DOHH2 (cell line): Measurements from ENCODE around the gene FAM111A.

Experiments
- H3F3A ChIP-seq: fragments of 200-600 bp; sonication (generic), shearing (Covaris generic); 2 replicates; pipeline ENCODE4 v1.6.0; 2016; ENCODE audit warnings: antibody characterized with exemption, mild to moderate bottlenecking; ENCODE audit not compliant: control insufficient read depth, insufficient read depth
- H3K27ac ChIP-seq: fragments of 200-600 bp; sonication (generic); 2 replicates; pipeline ENCODE4 v1.5.1; 2014; ENCODE audit warnings: low read depth, mild to moderate bottlenecking, low read length, moderate library complexity
- H3K27me3 ChIP-seq: fragments of 200-600 bp; sonication (generic); 2 replicates; pipeline ENCODE4 v1.6.1; 2014; ENCODE audit warnings: mild to moderate bottlenecking, low read length, mixed read lengths; ENCODE audit not compliant: control insufficient read depth
- H3K36me3 ChIP-seq: fragments of 200-600 bp; sonication (generic); 2 replicates; pipeline ENCODE4 v1.6.1; 2014; ENCODE audit warnings: mild to moderate bottlenecking, low read length, moderate library complexity, mixed read lengths; ENCODE audit not compliant: control insufficient read depth
- H3K4me1 ChIP-seq: fragments of 200-600 bp; sonication (generic); 2 replicates; pipeline ENCODE4 v1.6.1; 2014; ENCODE audit warnings: mild to moderate bottlenecking, low read length, mixed read lengths; ENCODE audit not compliant: control insufficient read depth
- H3K4me2 ChIP-seq: fragments of 200-600 bp; sonication (generic); 2 replicates; pipeline ENCODE4 v1.6.0; 2014; ENCODE audit warnings: mild to moderate bottlenecking, low read length, moderate library complexity
- H3K4me3 ChIP-seq: fragments of 200-600 bp; sonication (generic); 2 replicates; pipeline ENCODE4 v1.5.1; 2014; ENCODE audit warnings: mild to moderate bottlenecking, low read length, mixed read lengths
- H3K79me2 ChIP-seq: fragments of 200-600 bp; sonication (generic); 2 replicates; pipeline ENCODE4 v1.6.1; 2014; ENCODE audit warnings: mild to moderate bottlenecking, low read length, mixed read lengths; ENCODE audit not compliant: control insufficient read depth
- H3K9me2 ChIP-seq: fragments of 200-600 bp; sonication (generic); replicated peaks from 2 replicates; pipeline ENCODE4 v1.6.1; 2014; ENCODE audit warnings: mild to moderate bottlenecking, low read length, mixed read lengths; ENCODE audit not compliant: control insufficient read depth
- H3K9me3 ChIP-seq: fragments of 200-600 bp; sonication (generic); 2 replicates; pipeline ENCODE4 v1.6.1; 2014; ENCODE audit warnings: antibody characterized with exemption, low read length, mixed read lengths; ENCODE audit not compliant: control insufficient read depth, insufficient read depth
- H4K20me1 ChIP-seq: fragments of 200-600 bp; sonication (generic); 2 replicates; pipeline ENCODE4 v1.6.0; 2014; ENCODE audit warnings: low read depth, mild to moderate bottlenecking, antibody characterized with exemption, low read length, moderate library complexity; ENCODE audit not compliant: control insufficient read depth, insufficient read depth
- CTCF ChIP-seq: fragments of 200-600 bp; sonication (generic); IDR thresholded peaks from one replicate; pipeline ENCODE4 v1.5.1; 2014; ENCODE audit warnings: antibody characterized with exemption, mild to moderate bottlenecking, low read depth, low read length; ENCODE audit not compliant: poor library complexity, severe bottlenecking
- EZH2phosphoT487 ChIP-seq: fragments of 200-600 bp; sonication (generic); IDR thresholded peaks from 2 replicates; pipeline ENCODE4 v1.6.1; 2017; ENCODE audit warnings: borderline replicate concordance, mild to moderate bottlenecking, antibody characterized with exemption, low read length, moderate library complexity, mixed read lengths

The FAM111A gene

DNA sequence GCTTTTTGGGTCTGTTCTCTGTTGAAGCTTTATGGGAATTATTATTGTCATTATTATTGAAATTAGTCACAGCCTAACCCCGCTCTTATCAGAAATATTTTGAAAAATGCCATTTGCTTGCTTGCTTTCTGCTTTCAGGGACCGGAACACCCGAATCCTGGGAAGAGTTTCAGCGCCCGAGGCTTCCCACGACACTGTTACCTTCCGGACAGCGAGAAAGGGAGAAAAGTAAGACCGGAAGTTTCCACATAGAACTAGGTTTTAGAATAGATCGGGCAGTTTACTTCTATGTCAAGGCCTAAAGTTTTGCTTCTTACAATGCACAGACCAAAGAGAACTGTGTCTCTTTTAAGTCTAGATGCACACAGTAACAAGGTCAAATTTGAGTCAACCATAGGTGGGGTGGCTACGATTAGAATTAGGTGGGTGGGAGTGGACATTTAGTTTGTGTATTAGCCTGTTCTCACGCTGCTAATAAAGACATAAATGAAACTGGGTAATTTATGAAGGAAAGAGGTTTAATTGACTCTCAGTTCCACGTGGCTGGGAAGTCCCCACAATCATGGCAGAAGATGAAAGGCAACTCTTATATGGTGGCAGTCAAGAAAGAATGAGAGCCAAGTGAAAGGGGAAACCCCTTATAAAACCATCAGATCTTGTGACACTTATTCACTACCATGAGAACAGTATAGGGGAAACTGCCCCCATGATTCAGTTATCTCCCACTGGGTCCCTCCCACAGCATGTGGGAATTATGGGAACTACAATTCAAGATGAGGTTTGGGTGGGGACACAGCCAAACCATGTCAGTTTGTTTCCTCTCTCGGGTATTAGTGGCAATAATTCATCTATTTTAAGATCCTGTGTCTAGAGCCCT is 57.1 kb downstream of the FAM111A start:
- no peaks in the 10 kb centered on the region for H3K9me3 ChIP-seq
- no peak overlapping the region for H3K4me2 ChIP-seq
- no peak overlapping the region for H3K27ac ChIP-seq
- no peaks in the 10 kb centered on the region for H3F3A ChIP-seq
- H4K20me1 ChIP-seq: no peaks in the 10 kb centered on the region
- H3K9me2 ChIP-seq: no peaks in the 10 kb centered on the region
- H3K36me3 ChIP-seq: no peaks in the 10 kb centered on the region
- peaks cover 9% of the 10 kb centered on the region for H3K4me1 ChIP-seq
- no peaks in the 10 kb centered on the region for H3K79me2 ChIP-seq
- no peak overlapping the region for H3K4me3 ChIP-seq
- no peaks in the 10 kb centered on the region for H3K27me3 ChIP-seq
- no peak for TF ChIP-seq EZH2phosphoT487

- no peaks in the 10 kb centered on the region for H3F3A ChIP-seq
- no peaks in the 10 kb centered on the region for H3K36me3 ChIP-seq
- no peaks in the 10 kb centered on the region for H3K9me2 ChIP-seq
- peaks cover 9% of the 10 kb centered on the region for H3K4me1 ChIP-seq
- no peaks in the 10 kb centered on the region for H4K20me1 ChIP-seq
- no peak for TF ChIP-seq CTCF
- TF ChIP-seq EZH2phosphoT487: no peak
- no peaks in the 10 kb centered on the region for H3K27me3 ChIP-seq
- no peak overlapping the region for H3K27ac ChIP-seq
- H3K79me2 ChIP-seq: no peaks in the 10 kb centered on the region
- no peaks in the 10 kb centered on the region for H3K9me3 ChIP-seq
- no peak overlapping the region for H3K4me2 ChIP-seq
- no peak overlapping the region for H3K4me3 ChIP-seq
Observed at GRCh38 chr11:59200423-59200746, 57.7 kb downstream of the FAM111A start.

DNA sequence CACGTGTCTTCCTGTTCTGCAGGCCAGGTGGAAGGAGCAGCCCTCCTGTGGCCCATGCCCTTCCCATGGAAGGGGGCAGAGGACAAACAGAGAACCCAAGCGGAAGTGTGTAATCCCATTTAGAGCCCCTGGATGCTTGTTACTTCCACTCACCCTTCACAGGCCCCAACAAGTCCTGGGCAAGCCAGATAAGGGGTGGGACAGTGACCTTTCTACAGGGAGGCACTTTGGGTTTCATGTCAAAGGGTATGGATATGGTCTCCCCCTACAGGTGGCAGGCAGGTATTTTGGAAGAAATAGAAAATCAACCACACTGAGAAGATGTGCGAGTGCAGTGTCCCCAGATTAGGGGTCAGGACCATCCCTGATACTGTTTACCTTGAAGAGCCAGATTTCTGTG is 58.7 kb downstream of the FAM111A start:
- H4K20me1 ChIP-seq: no peaks in the 10 kb centered on the region
- H3K4me3 ChIP-seq: no peak overlapping the region
- TF ChIP-seq CTCF: peak; percentile 66
- TF ChIP-seq EZH2phosphoT487: no peak
- H3K27ac ChIP-seq: no peak overlapping the region
- H3K9me3 ChIP-seq: no peaks in the 10 kb centered on the region
- no peaks in the 10 kb centered on the region for H3K27me3 ChIP-seq
- no peaks in the 10 kb centered on the region for H3K36me3 ChIP-seq
- no peak overlapping the region for H3K4me2 ChIP-seq
- H3K4me1 ChIP-seq: peaks cover 2% of the 10 kb centered on the region
- no peaks in the 10 kb centered on the region for H3K79me2 ChIP-seq
- H3K9me2 ChIP-seq: no peaks in the 10 kb centered on the region
- H3F3A ChIP-seq: no peaks in the 10 kb centered on the region
